GM23338 (cell line): ENCODE data around the gene MARCHF10. TPM values are rescaled to one million over a fixed set of nuclear protein-coding genes. Genes with fewer than 3 reads are reported as not detected.

Experiments
- ATAC-seq: fragments of 200-7000 bp; cut with Tn5 transposase; 3 replicates; pipeline ENCODE4 v1.9.1; 2020
- DNase-seq: peaks from one replicate; pipeline ENCODE4 v3.0.0-alpha.2; 2015; ENCODE audit warnings: low spot score
- H2AFZ ChIP-seq: fragments of 200-600 bp; sonication (generic); 2 replicates; pipeline ENCODE4 v1.8.0; 2016; ENCODE audit warnings: antibody characterized with exemption, mild to moderate bottlenecking, moderate library complexity
- H3F3A ChIP-seq: fragments of 200-600 bp; sonication (generic); replicated peaks from 2 replicates; pipeline ENCODE4 v1.8.0; 2017; ENCODE audit warnings: antibody characterized with exemption, mixed run types, low read depth
- H3K27ac ChIP-seq: fragments of 200-600 bp; sonication (generic); 2 replicates; pipeline ENCODE4 v1.6.1; 2016; ENCODE audit warnings: low read depth
- H3K27me3 ChIP-seq: fragments of 200-600 bp; sonication (generic); 2 replicates; pipeline ENCODE4 v1.8.0; 2016; ENCODE audit warnings: mild to moderate bottlenecking, mixed run types, moderate library complexity; ENCODE audit not compliant: insufficient read depth
- H3K36me3 ChIP-seq: fragments of 200-600 bp; sonication (generic); 2 replicates; pipeline ENCODE4 v1.8.0; 2016; ENCODE audit warnings: mild to moderate bottlenecking; ENCODE audit not compliant: insufficient read depth
- H3K4me1 ChIP-seq: fragments of 200-600 bp; sonication (generic); 2 replicates; pipeline ENCODE4 v1.8.0; 2016; ENCODE audit warnings: mild to moderate bottlenecking, moderate library complexity; ENCODE audit not compliant: insufficient read depth
- H3K4me2 ChIP-seq: fragments of 200-600 bp; sonication (generic); 2 replicates; pipeline ENCODE4 v1.7.1; 2017; ENCODE audit warnings: mixed run types
- H3K4me3 ChIP-seq: fragments of 200-600 bp; sonication (generic); 2 replicates; pipeline ENCODE4 v1.6.1; 2016; ENCODE audit warnings: mixed run types
- H3K79me2 ChIP-seq: fragments of 200-600 bp; sonication (generic); replicated peaks from 2 replicates; pipeline ENCODE4 v1.8.0; 2017; ENCODE audit warnings: mild to moderate bottlenecking; ENCODE audit not compliant: insufficient read depth
- H3K9me2 ChIP-seq: fragments of 200-600 bp; sonication (generic); 2 replicates; pipeline ENCODE4 v1.8.0; 2017; ENCODE audit not compliant: insufficient read depth
- H4K20me1 ChIP-seq: fragments of 200-600 bp; sonication (generic); replicated peaks from 2 replicates; pipeline ENCODE4 v1.8.0; 2017; ENCODE audit warnings: mild to moderate bottlenecking; ENCODE audit not compliant: insufficient read depth
- H3K27ac Mint-ChIP-seq: 2 replicates; pipeline ENCODE4 v1.8.0; 2020; ENCODE audit warnings: inconsistent platforms, mild to moderate bottlenecking, moderate library complexity, mixed read lengths
- H3K27me3 Mint-ChIP-seq: 3 replicates; pipeline ENCODE4 v1.8.0; 2022; ENCODE audit warnings: low read depth, mild to moderate bottlenecking, moderate library complexity, mixed read lengths, inconsistent platforms; ENCODE audit not compliant: insufficient read depth, poor library complexity
- H3K36me3 Mint-ChIP-seq: 3 replicates; pipeline ENCODE4 v1.8.0; 2021; ENCODE audit warnings: low read depth, mild to moderate bottlenecking, inconsistent platforms, moderate library complexity, mixed read lengths
- H3K4me1 Mint-ChIP-seq: 3 replicates; pipeline ENCODE4 v1.8.0; 2020; ENCODE audit warnings: mild to moderate bottlenecking, inconsistent platforms, mixed read lengths
- H3K4me3 Mint-ChIP-seq: 3 replicates; pipeline ENCODE4 v1.8.0; 2021; ENCODE audit warnings: moderate library complexity, mild to moderate bottlenecking, inconsistent platforms, mixed read lengths
- H3K9me3 Mint-ChIP-seq: 3 replicates; pipeline ENCODE4 v1.8.0; 2020; ENCODE audit warnings: moderate library complexity, mild to moderate bottlenecking, inconsistent platforms, mixed read lengths
- CREB1 ChIP-seq: fragments of 250-450 bp; sonication (Bioruptor Pico); IDR thresholded peaks from 2 replicates; pipeline ENCODE4 v1.5.0; 2020; ENCODE audit warnings: low read depth, mild to moderate bottlenecking, moderate library complexity
- EZH2 ChIP-seq: fragments of 200-600 bp; sonication (generic); IDR thresholded peaks from one replicate; pipeline ENCODE4 v1.8.0; 2017; ENCODE audit warnings: antibody characterized with exemption, mild to moderate bottlenecking, low read depth; ENCODE audit not compliant: unreplicated experiment
- EZH2phosphoT487 ChIP-seq: fragments of 200-600 bp; sonication (generic); IDR thresholded peaks from one replicate; pipeline ENCODE4 v1.8.1; 2018; ENCODE audit warnings: antibody characterized with exemption; ENCODE audit not compliant: unreplicated experiment
- NANOG ChIP-seq: IDR thresholded peaks from 2 replicates; pipeline ENCODE4 v1.6.1; 2016; ENCODE audit warnings: antibody characterized with exemption, borderline replicate concordance
- POLR2AphosphoS5 ChIP-seq: IDR thresholded peaks from 2 replicates; pipeline ENCODE4 v1.6.1; 2016; ENCODE audit warnings: antibody characterized with exemption, low read depth
- STAT1 ChIP-seq: IDR thresholded peaks from one replicate; pipeline ENCODE4 v1.6.1; 2016; ENCODE audit warnings: antibody characterized with exemption; ENCODE audit not compliant: unreplicated experiment
- polyA plus RNA-seq: library from polyadenylated mRNA; unstranded; fragments of >200 nt; fragmentation: Nextera tagmentation; extraction: Ambion mirVana; gene quantifications from 2 replicates; pipeline ENCODE4 v1.2.1, GENCODE V29; 2016
- total RNA-seq: library from RNA; depleted of rRNA; stranded (reverse); fragments of >200 nt; shearing (Covaris generic); gene quantifications from 2 replicates; pipeline ENCODE4 v1.2.3, GENCODE V29; 2014
- TF ChIP-seq, protein P1 (sequence below): fragments of 250-450 bp; sonication (Bioruptor Pico); IDR thresholded peaks from 2 replicates; pipeline ENCODE4 v1.5.0; 2020; ENCODE audit warnings: mild to moderate bottlenecking, moderate library complexity
- TF ChIP-seq, protein P2 (sequence below), 2 experiments: fragments of 200-600 bp in 1 of 2; sonication (generic) in 1 of 2; conservative IDR thresholded peaks; 2 replicates each; pipeline versions ENCODE4 v1.5.1 to v1.6.1; 2016 to 2017; ENCODE audit warnings: antibody characterized with exemption in 2 of 2, low read depth in 2 of 2, mild to moderate bottlenecking in 2 of 2, moderate library complexity in 1 of 2

Gene MARCHF10
- total and polyA plus RNA-seq, 2 experiments from 2014 or later, result 0.50 TPM; not detected in 1

DNA sequence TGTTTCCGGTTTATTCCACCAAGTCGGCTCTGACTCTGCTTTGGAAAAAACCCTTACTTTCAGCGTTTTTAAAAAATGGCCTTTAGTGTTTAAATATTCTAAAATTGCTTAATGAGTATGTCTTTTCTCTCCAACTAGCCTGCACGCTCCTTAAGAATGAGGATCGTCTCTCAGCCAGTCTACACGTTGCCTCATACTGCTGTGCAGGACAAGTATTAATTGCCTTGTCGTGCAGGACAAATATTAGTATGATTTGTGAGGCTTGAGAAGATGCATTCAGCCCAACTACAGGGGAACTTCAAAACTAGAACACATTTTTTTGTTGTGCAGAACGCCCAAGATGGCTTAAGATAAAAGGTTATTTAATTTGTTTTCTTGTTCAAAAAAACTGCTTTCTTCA, 61.2 kb downstream of the MARCHF10 start (continued):
- TF ChIP-seq, protein P1, sequence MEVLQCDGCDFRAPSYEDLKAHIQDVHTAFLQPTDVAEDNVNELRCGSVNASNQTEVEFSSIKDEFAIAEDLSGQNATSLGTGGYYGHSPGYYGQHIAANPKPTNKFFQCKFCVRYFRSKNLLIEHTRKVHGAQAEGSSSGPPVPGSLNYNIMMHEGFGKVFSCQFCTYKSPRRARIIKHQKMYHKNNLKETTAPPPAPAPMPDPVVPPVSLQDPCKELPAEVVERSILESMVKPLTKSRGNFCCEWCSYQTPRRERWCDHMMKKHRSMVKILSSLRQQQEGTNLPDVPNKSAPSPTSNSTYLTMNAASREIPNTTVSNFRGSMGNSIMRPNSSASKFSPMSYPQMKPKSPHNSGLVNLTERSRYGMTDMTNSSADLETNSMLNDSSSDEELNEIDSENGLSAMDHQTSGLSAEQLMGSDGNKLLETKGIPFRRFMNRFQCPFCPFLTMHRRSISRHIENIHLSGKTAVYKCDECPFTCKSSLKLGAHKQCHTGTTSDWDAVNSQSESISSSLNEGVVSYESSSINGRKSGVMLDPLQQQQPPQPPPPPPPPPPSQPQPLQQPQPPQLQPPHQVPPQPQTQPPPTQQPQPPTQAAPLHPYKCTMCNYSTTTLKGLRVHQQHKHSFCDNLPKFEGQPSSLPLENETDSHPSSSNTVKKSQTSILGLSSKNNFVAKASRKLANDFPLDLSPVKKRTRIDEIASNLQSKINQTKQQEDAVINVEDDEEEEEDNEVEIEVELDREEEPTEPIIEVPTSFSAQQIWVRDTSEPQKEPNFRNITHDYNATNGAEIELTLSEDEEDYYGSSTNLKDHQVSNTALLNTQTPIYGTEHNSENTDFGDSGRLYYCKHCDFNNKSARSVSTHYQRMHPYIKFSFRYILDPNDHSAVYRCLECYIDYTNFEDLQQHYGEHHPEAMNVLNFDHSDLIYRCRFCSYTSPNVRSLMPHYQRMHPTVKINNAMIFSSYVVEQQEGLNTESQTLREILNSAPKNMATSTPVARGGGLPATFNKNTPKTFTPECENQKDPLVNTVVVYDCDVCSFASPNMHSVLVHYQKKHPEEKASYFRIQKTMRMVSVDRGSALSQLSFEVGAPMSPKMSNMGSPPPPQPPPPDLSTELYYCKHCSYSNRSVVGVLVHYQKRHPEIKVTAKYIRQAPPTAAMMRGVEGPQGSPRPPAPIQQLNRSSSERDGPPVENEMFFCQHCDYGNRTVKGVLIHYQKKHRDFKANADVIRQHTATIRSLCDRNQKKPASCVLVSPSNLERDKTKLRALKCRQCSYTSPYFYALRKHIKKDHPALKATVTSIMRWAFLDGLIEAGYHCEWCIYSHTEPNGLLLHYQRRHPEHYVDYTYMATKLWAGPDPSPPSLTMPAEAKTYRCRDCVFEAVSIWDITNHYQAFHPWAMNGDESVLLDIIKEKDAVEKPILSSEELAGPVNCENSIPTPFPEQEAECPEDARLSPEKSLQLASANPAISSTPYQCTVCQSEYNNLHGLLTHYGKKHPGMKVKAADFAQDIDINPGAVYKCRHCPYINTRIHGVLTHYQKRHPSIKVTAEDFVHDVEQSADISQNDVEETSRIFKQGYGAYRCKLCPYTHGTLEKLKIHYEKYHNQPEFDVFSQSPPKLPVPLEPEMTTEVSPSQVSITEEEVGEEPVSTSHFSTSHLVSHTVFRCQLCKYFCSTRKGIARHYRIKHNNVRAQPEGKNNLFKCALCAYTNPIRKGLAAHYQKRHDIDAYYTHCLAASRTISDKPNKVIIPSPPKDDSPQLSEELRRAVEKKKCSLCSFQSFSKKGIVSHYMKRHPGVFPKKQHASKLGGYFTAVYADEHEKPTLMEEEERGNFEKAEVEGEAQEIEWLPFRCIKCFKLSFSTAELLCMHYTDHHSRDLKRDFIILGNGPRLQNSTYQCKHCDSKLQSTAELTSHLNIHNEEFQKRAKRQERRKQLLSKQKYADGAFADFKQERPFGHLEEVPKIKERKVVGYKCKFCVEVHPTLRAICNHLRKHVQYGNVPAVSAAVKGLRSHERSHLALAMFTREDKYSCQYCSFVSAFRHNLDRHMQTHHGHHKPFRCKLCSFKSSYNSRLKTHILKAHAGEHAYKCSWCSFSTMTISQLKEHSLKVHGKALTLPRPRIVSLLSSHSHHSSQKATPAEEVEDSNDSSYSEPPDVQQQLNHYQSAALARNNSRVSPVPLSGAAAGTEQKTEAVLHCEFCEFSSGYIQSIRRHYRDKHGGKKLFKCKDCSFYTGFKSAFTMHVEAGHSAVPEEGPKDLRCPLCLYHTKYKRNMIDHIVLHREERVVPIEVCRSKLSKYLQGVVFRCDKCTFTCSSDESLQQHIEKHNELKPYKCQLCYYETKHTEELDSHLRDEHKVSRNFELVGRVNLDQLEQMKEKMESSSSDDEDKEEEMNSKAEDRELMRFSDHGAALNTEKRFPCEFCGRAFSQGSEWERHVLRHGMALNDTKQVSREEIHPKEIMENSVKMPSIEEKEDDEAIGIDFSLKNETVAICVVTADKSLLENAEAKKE (CRISPR knock-in tag), result no peak
- TF ChIP-seq EZH2phosphoT487 (no peak), STAT1 (no peak), NANOG (no peak), CREB1 (no peak)

DNA sequence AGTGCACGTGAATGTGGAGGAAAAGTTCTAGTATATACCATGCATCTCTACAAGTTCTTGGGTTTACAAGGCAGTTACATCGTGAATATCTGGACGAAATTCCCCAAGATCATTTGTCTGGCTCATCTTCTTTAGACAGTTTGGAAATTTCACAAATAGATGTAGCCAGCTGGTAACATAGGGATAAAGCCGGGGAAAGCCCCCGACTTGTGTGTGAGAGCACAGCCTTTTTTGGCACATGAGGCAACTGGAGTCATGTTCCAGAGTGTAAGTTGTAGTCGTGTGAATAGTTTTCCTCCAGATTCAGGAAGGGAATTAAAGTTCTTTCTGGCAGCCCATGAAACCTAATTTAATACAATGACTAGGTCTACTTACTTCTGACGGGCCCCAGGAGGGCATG, 62.3 kb downstream of the MARCHF10 start:
- H3K27ac ChIP-seq, result no peak overlapping the region
- H3K9me2 ChIP-seq, result no peaks in the 10 kb centered on the region
- H3F3A ChIP-seq, result no peaks in the 10 kb centered on the region
- Mint-ChIP-seq H3K4me1 (peaks cover 22% of the 10 kb centered on the region), H3K36me3 (no peaks in the 10 kb centered on the region), H3K9me3 (no peaks in the 10 kb centered on the region), H3K27ac (no peak overlapping the region), H3K27me3 (peaks cover 3% of the 10 kb centered on the region), H3K4me3 (no peak overlapping the region)
- H3K79me2 ChIP-seq, result no peaks in the 10 kb centered on the region
- no peak for ATAC-seq
- H3K27me3 ChIP-seq, result no peaks in the 10 kb centered on the region
- H3K4me1 ChIP-seq, result peaks cover 14% of the 10 kb centered on the region
- no peaks in the 10 kb centered on the region for H3K36me3 ChIP-seq
- no peak for DNase-seq
- no peak overlapping the region for H3K4me3 ChIP-seq
- H2AFZ ChIP-seq, result peak overlapping the region; percentile 47
- H3K4me2 ChIP-seq, result no peak overlapping the region
- H4K20me1 ChIP-seq, result no peaks in the 10 kb centered on the region
- no peak for TF ChIP-seq POLR2AphosphoS5
- no peak for TF ChIP-seq EZH2phosphoT487
- TF ChIP-seq, protein P1 (CRISPR knock-in tag), result no peak
- TF ChIP-seq CREB1, result no peak
- TF ChIP-seq, protein P2, sequence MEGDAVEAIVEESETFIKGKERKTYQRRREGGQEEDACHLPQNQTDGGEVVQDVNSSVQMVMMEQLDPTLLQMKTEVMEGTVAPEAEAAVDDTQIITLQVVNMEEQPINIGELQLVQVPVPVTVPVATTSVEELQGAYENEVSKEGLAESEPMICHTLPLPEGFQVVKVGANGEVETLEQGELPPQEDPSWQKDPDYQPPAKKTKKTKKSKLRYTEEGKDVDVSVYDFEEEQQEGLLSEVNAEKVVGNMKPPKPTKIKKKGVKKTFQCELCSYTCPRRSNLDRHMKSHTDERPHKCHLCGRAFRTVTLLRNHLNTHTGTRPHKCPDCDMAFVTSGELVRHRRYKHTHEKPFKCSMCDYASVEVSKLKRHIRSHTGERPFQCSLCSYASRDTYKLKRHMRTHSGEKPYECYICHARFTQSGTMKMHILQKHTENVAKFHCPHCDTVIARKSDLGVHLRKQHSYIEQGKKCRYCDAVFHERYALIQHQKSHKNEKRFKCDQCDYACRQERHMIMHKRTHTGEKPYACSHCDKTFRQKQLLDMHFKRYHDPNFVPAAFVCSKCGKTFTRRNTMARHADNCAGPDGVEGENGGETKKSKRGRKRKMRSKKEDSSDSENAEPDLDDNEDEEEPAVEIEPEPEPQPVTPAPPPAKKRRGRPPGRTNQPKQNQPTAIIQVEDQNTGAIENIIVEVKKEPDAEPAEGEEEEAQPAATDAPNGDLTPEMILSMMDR (conservative IDR thresholded peaks at IDR 0.05; ENCODE audit: low read depth in 2 of 2), result no peak
- TF ChIP-seq EZH2, result no peak
